NCI-H345 (cell line): ENCODE data around the gene PPIF.

Experiments
- DNase-seq: peaks from one replicate; lab custom pipeline; 2025; lab: John Stamatoyannopoulos, UW

PPIF gene

DNA sequence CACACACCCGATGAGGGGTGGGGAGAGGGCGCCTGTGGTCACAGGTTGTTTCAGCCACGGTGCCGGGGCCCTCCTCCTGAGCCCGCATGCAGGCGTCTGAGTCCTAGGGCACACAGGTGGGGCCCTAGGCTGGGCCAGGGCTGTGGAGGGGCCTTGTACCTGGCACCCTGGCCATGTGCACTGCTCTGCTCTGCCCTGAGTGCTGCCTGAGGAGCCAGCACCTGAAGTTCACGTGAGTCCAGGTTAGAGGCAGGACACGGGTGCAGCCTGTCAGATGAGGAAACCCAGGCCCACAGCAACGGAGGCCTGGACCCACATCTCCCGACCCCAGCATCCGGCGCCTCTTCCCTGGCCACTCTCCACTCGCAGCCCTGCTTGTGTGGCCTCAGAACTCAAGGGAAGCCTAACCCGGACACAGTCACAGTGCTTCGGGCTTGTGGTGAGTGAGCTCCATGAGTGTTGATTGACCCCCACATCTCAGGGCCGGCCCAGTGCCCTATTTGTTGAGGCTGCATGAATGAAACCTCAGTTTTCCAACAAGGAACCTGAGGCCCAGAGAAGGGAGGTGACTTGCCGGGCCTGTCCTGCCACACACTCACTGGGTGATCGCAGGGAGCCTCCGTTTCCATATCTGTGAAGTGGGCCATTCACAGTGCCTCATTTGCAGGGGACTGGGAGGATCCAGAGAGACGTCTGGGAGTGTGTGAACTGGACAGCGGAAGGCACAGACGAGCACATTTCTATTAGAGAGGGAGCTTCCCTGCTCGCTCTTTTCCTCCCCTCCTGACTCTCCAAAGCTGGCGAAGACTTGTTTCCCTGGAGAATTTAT lies 39.6 kb downstream of the PPIF start:
- DNase-seq: no peak

DNA sequence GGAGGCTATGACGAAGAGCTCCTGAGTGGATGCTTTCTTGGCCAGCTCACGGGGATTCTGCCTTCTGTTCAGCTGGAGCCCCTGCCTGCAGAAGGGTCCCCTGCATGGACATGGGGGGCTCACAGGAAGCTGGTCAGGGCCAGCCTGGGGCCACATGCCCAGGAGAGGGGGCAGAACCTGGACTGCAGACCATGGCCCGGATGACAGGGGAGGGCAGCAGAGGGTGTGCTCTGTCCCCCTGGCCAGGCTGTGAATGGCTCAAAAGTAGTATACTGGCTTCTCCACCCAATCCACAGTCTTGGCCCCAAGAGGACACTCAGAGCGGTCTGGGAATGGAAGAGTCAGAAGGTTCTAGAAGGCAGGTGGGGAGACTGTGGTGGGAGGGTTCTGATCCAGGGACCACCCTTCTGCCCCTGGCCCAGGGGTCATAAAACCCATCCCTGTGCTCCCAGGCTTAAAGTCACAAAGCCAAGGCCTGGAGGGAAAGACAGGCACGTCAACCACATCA lies 40.3 kb downstream of the PPIF start:
- DNase-seq: no peak

GRCh38 chr10:79387974-79388850 lies 40.9 kb downstream of the PPIF start:
- DNase-seq: no peak

DNA sequence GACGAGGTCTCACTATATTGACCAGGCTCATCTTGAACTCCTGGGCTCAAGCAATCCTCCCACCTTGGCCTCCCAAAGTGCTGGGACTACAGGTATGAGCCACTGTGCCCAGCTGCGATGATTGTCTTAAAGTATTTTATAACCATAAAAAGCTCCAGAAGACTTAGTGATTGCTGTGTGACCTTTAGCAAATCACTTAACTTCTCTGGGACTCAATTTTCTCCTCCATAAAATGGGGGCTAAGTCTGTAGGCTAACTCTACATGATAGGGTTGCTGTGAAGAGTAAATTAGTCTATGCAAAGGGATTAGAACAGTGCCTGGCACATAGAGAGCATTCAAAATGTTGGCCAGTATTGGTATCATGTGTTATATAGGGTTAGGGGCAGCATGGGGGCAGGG lies 42.8 kb downstream of the PPIF start:
- DNase-seq: no peak

DNA sequence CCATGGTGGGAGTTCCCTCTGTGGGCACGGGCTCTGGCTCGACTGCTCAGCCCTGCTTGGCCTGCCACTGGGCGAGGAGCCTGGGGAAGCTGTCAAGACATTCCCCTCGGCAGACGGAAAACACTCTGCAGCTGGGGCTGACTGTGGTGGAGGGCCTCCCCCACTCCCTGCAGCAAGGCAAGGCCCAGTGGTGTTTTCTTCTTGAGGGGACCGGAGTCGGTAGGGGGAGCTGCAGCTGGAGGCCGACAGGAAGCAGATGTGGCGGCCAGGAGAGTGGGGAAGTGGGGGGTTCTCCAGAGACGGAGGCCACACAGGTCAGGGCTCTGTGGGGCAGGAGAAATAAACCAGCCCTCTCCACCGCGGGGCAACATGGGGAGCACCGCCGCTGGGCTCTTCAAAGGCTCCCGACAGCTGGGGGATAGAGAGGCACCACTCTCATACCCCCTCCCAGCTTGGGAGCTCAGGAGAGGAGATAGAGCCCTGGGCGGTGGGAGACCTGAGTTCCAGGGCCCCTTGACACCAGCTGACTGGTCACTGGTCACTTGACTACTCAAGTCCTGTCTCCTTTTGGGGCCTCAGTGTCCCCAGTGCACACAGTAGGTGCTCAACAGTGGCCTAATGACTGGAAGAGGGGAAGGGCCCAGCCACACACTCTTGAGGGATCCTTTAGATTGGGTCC lies 43.4 kb downstream of the PPIF start:
- no peak for DNase-seq

- DNase-seq: no peak
These were observed 44.2 kb downstream of the PPIF start for GRCh38 chr10:79391231-79392019.

DNA sequence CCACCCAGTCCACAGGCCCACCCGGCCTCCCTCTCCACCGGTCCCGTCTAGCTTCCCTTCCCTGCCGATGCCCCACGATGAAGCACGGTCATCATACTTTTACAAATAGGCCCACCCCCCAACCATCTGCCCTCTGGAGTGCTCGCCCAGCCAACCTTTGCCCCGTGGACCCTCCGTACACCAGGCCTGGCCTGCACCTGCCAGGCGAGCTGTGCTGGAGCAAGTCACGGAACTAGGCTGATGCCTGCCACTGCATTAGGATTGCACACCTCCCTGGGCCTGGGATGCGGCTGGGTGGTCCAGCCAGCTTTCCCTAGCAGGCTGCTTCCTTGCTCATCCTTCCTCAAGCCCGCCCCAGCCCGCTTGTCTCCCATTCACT lies 44.7 kb downstream of the PPIF start:
- no peak for DNase-seq

- no peak for DNase-seq
These were observed 45.4 kb downstream of the PPIF start for GRCh38 chr10:79392506-79393176.

GRCh38 chr10:79393221-79393923 lies 46.1 kb downstream of the PPIF start:
- no peak for DNase-seq

- DNase-seq: no peak
These were observed 46.8 kb downstream of the PPIF start for GRCh38 chr10:79393924-79394610.

- no peak for DNase-seq
These were observed 47.4 kb downstream of the PPIF start for GRCh38 chr10:79394664-79395063.

DNA sequence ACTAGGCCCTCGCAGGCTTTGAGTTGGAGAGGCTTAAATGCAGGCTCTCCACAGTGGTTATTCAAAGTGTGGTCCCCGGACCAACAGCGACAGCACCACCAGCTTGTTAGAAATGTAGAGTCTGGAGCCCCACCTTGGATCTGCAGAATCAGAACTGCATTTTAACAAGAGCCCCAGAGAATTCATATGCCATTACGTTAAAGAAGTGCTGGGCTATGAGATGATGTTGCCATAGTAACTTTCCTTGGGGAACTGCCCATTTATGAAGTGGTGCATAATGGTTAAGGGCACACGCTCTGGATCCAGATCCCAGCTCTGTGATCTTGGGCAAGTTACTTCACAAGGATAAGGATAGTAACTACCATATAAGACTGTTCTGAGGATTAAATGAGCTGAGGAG lies 49.3 kb downstream of the PPIF start:
- no peak for DNase-seq

- DNase-seq: no peak
These were observed 49.8 kb downstream of the PPIF start for GRCh38 chr10:79397051-79397450.

DNA sequence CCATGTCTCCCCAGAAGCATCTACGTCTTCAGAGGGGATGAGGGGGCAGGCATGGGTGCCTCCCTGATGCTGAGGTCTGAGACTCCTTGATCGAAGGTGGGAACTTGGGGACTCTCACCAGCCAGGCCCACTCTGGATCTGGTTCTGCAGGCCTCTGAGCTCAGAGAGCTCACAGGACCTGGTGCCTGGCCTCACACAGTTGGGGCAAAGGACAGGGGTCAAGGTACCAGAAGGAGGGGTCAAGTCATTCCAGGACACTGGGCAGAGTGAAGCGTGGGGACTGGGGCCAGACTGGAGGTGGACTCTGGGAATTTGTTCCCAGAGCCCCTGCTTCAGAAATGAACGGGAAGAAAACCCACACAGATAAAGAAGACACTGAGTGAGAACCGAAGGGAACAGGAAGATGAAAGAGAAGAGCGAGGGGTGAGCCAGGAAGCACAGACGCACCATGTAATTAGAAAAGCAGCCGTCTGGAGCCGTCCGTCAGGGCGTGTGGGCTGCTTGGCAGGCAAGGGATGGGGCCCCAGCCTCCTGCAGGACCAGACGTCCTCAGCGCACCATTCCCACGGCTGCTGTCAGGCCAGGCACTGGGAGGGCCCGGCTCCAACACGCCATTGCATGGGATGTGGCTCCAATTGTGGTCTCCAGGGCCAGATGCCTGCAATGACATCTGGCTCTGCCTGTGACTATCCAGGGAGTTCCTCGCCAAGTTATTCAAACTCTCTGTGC lies 50.5 kb downstream of the PPIF start:
- no peak for DNase-seq

DNA sequence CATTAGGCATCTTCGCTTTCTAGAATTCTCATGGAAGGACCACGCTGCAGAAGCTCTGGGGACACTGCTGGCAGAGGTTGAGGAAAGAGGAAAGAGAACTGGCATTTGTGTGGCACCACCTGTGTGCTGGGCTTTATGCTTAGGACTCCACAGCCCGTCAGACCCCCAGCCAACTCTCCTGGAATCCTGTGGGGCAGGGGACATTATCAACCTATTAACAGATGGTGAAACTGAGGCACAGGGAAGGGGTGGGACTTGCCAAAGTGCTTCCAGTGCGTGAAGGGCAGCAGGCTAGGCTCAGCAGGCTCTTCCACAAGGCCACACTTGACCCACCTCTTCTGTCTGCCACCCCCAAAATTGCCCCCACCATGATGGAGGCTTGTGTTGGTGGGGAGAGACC lies 51.4 kb downstream of the PPIF start:
- no peak for DNase-seq

- no peak for DNase-seq
These were observed 52.1 kb downstream of the PPIF start for GRCh38 chr10:79399223-79399831.

GRCh38 chr10:79400146-79401004 lies 53.1 kb downstream of the PPIF start:
- DNase-seq: no peak
